GM19238 (cell line): ENCODE data around the gene DOCK4.

Experiments used
- DNase-seq: peaks from one replicate; pipeline ENCODE4 v3.0.0; 2011; ENCODE audit warnings: low spot score; ENCODE audit not compliant: insufficient read length

Gene DOCK4

DNA sequence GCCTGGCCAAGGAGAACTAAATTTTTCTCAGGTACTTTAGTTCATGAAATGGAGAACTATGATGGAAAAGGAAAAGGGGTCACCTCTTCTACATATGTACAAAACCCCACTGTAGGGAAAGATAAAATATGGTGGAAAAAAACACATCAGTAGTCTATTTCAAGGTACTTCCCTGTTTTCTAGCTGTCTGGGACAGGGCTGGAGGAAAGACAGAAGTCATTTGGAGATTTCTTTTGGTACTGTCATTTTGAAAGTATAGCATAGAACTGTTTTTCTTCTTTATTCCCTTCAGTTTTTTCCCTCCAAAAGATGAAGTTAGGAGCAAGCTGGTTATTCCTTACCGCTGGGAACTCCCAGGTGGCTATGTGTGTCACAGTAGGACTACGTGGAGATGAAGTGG is 196.1 kb downstream of the DOCK4 start:
- no peak for DNase-seq

DNA sequence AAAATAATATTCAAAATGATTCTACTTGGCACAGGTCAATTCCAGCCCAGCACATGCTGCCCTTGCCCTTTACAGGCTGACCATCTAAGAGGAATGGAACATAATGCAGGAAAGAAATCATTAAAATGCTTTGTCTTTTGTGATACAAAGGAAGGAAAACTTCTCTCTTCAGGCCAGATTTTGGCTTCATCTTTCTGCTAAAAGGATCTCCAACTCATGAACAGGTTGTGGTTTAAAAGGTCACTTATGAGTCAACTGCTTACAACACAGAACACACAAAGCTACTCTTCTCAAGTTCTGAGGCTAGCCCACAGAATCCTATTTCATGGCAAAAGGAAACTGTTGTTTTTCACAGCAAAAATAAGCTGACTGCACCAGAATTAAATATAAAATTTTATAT is 197.1 kb downstream of the DOCK4 start:
- DNase-seq, result no peak

DNA sequence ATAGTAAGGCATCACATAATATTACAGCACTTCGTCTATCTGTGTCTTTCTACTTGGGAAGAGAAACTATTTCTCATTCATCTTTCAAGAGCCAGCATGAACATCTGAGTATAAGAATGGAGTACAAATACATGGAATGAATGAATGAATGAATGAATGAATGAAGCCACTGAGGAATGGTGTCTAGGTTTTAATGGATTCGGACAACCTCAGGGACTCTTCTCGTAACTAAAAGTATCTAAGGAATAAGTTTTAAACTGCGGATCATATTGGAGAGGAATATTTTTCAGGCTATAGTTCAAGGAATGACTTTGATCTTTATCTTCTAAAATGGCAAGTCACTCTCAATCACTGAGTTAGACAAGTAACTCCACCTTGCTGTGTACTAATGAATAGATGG is 199.0 kb downstream of the DOCK4 start:
- DNase-seq, result no peak

DNA sequence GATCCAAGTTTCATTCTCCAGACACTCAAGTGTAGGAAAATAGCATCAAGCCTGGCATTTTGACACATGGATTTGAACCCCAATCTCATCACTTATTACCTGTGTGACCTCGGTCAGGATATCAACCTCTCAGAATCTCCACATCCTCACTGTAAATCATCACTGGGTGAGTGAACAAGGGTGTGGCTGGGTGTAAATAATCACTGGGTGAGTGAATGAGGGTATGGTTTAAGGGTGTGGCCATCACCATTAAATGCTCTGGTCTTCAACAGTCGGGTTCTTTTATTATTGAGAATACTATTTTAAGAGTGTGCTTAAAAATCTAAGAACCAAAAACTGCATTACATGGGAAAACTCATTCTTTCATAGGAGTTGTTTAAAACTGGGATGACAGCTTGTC is 200.1 kb downstream of the DOCK4 start:
- DNase-seq, result no peak

DNA sequence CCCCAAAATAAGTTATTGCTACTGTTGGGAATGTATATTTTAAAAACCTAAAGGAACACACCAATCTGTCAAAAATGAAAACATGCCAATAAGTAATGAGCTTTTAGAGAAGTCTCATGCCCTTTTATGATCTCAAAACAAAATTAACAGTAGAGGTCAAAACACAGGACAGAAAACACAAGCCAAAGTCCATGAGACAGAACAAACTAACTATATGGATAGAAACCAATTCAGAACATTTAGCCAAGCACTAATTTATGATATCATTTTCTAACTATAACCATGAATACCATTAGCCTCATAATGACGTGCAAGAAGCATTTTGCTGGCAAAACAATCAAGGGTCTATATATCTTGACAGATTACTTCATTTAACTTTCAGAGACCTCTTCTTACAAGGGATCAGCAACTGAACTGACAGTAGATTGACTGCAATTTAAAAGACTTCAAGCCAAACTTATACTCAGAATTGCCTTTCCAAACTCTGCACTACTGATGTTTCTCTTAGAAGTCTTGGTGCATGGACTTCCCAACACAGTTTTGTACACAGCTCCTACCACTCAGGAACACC is 200.9 kb downstream of the DOCK4 start:
- DNase-seq, result no peak

DNA sequence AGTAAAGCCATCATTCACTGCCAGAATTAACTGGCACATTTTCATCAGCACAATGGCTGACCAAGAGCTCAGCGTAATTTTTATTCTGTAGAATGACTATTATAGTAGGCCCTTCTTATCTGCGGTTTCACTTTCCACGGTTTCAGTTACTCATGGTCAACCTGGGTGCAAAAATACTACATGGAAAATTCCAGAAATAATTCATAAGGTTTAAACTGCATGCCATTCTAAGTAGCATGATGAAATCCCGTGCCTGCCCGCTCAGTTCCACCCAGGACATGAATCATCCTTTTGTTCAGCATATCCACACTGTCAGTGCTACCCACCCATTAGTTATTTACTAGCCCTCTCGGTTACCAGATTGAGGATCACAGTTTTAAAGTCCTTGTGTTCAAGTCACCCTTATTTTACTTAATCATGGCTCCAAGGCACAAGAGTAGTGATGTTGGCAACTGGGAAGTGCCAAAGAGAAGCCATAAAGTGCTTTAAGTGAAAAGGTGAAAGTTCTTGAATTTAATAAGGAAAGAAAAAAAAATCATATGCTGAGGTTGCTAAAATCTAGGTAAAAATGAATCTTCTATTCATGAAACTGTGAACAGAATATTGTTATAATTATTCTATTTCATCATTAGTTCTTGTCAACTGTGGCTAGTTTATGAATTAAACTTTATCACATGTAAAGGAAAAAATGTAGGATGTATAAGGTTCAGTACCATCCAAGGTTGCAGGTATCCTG is 204.9 kb downstream of the DOCK4 start:
- no peak for DNase-seq

DNA sequence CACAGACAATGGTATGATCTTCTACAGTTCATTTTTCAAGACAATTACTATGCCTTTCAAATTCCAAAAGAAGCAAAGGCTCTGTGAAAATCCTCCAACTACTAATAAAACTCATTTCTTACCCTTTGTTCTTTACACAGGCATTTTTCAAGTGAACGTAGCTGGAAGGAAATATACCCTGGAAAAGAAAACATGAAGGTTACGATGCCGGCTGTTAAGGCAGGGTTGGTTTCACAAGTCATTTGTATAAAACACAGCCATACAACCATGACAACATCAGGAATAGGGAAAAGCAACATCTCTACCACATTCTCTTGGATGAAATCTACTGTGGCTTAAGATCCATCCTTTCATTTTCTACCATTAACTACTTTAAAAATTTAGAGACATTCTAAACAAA is 207.9 kb downstream of the DOCK4 start:
- no peak for DNase-seq

DNA sequence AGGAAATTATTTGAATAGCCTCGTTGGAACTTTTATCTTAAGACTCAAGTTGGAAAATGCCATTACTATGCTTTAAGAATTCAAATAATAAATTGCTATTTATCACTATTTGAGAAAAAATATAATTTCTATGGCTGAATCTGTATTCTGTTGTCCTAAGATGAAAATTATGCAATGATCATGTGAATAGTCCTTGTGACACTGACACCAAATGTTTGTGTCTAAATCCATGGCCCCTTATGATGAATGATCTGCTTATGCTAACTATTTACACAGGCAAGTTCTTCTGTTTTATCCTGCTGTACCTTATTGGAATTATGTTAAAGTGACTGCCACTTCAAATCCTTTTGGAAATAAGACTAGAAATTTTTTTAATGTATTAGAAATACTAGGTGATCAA is 208.7 kb downstream of the DOCK4 start:
- DNase-seq, result no peak

DNA sequence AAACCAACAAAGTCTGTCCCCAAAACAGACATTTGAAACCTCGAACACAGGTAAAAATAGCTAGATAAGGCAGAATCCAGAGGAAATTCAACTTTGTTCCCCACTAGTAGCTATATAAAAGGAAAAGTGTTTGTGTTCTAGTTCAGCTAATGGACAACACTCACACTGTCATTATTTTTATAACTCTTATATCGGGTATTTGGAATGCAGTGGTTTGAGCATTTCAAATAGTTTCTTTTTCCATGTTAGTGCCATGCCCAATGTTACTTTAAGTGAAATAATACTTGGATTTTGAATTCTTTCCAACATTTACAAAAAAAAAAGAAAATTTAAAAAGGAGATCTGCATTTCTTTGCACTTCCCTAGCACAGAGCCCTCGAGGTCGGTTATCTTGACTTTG is 213.6 kb downstream of the DOCK4 start:
- no peak for DNase-seq

DNA sequence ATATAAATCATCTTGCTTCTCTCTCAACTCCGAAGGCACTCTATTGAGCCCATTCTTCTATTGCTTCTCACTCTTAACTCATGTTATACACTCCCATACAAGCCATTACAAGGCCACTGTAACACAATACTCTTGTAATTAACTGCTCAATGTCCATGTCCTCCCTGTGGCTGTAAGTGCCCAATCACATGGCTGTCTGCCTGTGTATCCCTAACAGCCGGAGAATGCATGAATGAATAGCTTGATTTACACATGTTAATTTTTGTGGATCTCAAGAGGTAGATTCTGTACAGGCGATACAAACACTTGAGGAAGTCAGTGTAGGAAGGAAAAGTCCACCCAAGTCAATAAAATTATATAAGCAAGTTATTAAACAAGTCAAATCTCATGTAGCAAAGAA is 215.6 kb downstream of the DOCK4 start:
- no peak for DNase-seq

DNA sequence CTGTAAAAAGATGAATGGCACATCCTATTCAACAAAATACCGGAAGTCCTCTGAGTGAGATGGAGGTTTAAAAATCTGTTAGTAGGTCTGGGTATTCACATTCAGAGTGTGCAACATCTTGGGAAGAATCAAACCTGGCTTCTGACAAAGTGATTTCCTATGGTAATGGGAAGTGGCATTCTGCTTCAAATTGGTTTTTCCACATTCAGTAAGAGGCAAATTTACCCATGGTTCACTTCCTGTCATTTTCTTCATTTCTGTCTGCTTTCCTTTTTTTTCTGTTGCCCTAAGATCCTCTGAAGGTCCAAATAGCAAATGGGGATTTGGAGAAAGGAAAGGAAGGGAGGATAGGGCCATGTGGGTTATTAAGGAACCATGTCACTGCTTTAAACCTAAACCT is 218.3 kb downstream of the DOCK4 start:
- no peak for DNase-seq

DNA sequence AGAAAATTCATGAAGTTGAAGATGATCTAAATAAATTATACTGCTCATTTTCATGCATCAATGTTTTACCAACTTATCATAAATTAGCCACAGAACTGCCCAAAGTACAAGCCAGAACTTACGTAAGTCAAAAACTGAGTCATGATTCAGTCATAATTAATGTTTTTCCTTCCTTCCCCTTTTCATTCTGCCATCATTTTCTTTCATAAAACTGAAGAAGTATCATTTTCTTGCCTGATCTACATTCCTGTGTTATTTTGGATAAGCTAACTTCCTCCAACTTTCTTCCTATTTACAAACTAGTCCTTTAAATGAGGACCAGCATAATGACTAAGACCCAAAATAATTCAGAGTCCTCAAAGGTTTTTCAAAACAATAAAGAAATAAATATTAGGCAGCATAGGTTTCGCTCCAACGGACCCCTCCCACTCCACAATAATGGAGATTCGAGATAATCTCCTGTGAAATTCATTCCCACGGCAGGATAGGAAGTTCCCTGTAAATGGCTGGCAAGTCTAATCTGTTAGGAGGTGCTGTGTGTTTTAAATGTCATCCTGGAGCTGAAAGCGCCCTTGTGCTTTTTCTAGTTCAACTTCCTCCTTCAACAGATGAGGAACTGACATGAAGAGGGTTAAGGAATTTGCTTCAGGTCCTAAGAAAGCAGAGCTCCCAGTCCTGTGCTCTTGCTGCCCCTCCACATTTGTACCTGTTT is 218.9 kb downstream of the DOCK4 start:
- DNase-seq, result no peak

DNA sequence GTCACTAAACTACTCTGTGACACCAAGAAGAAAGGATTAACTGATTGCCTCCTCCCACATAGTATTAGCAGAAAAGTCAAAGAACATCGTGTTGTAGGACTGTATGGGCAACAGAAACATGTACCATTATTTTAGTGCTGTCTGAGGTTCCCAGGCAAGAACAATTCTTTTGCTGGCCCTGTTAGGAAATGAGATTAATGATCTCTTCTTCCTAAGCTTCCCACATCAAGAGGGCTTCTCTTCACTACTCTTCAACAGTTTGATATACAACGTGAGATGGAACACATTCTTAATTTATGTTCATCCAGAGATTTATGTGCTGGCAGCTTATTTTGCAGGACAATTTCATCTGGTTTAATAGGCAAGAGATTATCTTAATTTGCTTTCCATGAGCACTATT is 219.6 kb downstream of the DOCK4 start:
- no peak for DNase-seq

DNA sequence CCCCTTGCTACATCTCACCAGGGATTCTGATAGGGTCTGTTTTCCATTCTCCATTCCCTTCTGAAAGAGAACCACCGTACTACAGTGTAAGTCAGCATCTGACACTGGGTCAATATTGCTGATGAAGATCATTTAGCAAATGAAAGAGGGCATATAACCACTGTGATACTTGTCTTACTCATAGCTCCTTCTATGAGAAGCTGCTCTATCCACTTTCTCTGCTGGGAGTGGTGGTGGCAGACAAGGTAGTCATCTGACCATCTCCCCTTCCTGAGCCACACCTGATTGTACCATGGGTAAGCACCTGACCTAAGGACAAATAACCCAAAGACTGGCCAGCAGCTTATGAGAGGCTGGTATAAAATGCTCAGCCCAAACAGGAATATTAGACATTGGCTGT is 220.4 kb downstream of the DOCK4 start:
- DNase-seq, result no peak

DNA sequence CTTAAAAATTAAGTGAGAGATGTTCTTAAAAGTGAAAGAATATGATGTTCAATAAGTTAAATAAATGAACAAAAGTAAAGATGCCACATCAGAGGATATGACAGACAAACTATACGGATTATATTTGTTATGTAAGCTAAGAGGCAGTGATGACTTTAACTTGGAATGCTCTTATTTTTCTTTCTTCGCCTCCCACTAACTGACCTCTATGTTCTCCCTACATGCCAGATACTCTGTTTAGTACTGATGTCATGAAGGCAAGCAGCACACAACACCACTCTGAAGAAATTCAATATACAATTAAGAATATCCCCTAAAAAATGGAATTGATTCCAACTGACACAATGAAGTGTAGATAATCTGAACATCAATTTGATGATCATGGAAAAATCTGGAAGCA is 223.4 kb downstream of the DOCK4 start:
- no peak for DNase-seq

DNA sequence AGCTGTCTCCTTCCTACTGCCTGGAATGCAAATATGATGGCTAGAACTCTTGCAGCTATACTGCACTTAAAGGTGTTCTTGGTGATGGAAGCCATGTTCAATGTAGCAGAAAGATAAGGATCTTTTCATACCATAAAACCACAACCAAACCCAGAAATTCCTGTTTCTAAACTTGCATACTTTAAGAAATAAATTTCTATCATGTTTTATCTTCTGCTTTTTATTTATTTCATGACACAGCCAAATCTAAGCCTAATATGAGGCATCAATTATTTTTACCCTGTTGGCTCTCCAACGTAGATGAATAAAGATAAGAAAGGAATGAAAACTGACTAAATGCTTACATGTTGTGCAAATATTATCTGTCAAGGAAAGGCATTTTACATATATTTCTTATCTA is 224.1 kb downstream of the DOCK4 start:
- DNase-seq, result no peak

DNA sequence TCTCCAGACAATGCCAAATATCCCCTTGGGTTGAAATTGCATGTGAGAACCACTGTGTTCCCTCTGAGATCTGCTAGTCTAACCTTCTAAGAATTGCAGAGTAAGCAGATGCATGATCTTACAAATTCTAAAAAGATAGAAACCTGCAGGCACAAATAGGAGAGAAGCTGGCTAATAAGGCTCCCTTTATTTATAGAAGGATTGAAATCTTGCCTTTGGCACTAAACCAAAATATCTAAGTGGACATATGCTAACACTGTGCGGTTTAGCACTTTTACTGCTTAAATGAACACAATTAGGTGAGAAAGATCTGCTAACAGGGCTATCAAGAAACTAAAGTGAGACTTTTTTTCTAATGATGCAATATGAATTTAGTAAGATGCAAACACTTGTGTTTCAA is 225.5 kb downstream of the DOCK4 start:
- DNase-seq, result no peak

DNA sequence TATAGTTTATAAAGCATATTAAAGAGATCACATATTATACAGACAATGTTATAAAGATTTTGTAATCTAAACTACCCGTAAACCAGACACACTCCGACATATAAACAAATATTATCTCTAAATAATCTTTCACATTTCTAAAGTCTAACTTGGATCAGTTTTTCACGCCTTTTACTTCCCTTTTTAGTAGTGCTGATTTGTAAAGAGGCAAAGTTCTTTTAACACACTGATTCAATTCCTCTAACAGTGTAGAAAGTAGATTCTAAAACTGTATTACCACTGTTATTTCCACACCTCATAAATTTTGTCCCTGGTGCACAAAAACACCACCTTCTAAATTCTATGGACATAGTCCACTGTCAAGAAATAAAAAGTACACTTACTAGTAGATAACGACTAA is 230.9 kb downstream of the DOCK4 start:
- DNase-seq, result no peak

DNA sequence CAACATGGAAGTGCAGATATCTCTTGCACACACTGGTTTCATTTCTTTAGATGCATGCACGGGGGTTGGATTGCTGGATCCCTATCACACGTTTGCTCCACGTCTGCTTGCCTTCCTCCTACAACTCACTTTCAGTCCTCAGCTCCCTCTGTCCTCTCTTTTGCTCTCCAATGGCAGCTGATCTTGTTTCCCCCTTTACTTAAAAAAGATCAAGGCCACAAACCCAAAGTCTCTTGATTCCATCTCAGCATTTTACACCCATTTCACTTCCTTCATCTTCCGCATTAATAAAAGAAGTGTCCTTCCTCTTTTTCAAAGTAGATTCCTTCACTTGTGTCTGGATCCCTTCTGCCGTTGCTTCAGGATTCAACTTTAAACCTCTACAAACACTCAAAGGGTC is 245.2 kb downstream of the DOCK4 start:
- no peak for DNase-seq

DNA sequence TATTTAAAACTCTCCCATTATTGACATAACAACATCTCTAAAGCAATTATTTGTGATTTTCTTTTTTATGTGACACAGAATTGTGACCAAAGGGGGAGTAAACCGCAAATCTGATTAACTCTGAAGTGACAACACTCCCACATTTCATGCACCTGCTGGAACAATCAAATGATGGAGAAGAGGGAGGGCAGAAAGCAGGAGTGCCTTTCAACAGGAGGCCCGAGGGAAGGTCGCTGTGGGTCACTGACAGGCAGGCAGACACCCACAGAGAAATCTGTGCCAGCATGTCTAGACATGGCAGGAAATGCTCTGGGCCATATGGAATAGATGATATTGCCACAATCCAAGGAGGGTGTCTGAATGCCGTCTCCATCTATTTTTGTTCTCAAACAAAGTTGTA is 247.3 kb downstream of the DOCK4 start:
- no peak for DNase-seq

DNA sequence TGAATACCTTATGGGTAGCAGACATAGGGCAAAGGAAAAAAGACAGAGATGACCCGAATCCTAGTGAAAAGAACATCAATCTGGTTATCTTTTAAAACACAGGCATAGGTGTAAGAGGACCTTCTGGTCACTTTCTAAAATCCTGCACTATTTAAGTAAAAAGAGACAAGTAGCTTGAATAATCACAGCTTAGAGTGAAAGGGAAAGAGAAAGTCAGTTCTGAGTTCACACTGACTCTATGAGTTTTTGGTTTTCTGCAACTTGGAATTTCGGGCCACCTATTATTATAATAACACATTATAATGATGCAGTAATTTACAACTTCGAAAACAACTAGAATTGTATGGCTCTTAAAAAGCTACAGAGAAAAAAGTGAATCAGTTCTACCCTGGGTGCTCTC is 247.8 kb downstream of the DOCK4 start:
- DNase-seq, result no peak

DNA sequence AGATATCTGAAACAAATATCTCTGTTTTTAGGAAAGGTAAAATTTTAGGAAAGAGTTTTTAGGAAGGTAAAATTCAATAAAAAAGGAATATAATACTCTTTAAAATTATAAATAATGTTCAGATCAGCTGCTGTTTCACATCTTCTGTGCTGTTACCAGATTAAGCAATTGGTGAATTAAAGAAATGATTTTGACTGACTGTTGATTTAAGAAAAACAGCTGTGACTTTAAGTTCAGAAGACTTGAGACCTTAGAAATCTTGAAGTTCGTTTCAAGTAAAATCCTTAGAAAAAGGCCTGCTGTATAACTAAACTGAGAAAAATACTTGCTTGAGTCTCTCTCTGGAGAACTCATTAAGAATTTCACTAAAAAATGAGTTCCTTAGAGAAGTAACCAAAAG is 250.6 kb downstream of the DOCK4 start:
- no peak for DNase-seq
